ENCODE data around the gene IGDCC3. TPM values are rescaled to one million over a fixed set of nuclear protein-coding genes. Genes with fewer than 3 reads are reported as not detected.

The IGDCC3 gene
- not detected for total RNA-seq

GRCh38 chr15:65377976-65378366, at the start of gene IGDCC3:
IGDCC3 (minus strand) TSS chr15:65378002; CDS start chr15:65377788, 214 bp downstream.
- peaks cover 73% of the 10 kb centered on the region for H3K27me3 Mint-ChIP-seq
- no peak for DNase-seq
- POLR2A ChIA-PET, result no interaction called here
- H3K36me3 Mint-ChIP-seq (ENCODE audit: low read depth), result no peaks in the 10 kb centered on the region
- no peaks in the 10 kb centered on the region for H3K9me3 Mint-ChIP-seq
- CTCF ChIA-PET, result interaction anchor here (0.8 to 2.3 kb wide), 3 partner anchors 9 to 60 kb away, joined by 3 to 12 read pairs (median 4); no protein-coding TSS in a partner anchor
- H3K27ac Mint-ChIP-seq, result no peak within 1 kb of the TSS
- peak within 1 kb of the TSS; percentile 48 for H3K4me3 Mint-ChIP-seq
- peaks cover 13% of the 10 kb centered on the region for H3K4me1 Mint-ChIP-seq

- Mint-ChIP-seq H3K27ac (no peak overlapping the region), H3K36me3 (ENCODE audit: low read depth) (peaks cover 3% of the 10 kb centered on the region), H3K4me1 (peaks cover 12% of the 10 kb centered on the region), H3K9me3 (no peaks in the 10 kb centered on the region), H3K27me3 (peaks cover 43% of the 10 kb centered on the region), H3K4me3 (no peak overlapping the region)
- CTCF ChIA-PET, result no interaction called here
- no peak for DNase-seq
- POLR2A ChIA-PET, result no interaction called here
These were observed 48.5 kb upstream of the IGDCC3 start for GRCh38 chr15:65426216-65426853.

GRCh38 chr15:65424683-65425082, 46.9 kb upstream of the IGDCC3 start:
- ChIA-PET CTCF (no interaction called here), POLR2A (no interaction called here)
- Mint-ChIP-seq H3K4me3 (no peak overlapping the region), H3K4me1 (peaks cover 12% of the 10 kb centered on the region), H3K27ac (no peak overlapping the region), H3K27me3 (peaks cover 59% of the 10 kb centered on the region), H3K9me3 (no peaks in the 10 kb centered on the region), H3K36me3 (ENCODE audit: low read depth) (peaks cover 3% of the 10 kb centered on the region)
- DNase-seq, result no peak

- Mint-ChIP-seq H3K4me1 (peaks cover 12% of the 10 kb centered on the region), H3K36me3 (ENCODE audit: low read depth) (peaks cover 3% of the 10 kb centered on the region), H3K27ac (no peak overlapping the region), H3K4me3 (no peak overlapping the region), H3K9me3 (no peaks in the 10 kb centered on the region), H3K27me3 (peaks cover 62% of the 10 kb centered on the region)
- POLR2A ChIA-PET, result no interaction called here
- CTCF ChIA-PET, result no interaction called here
- no peak for DNase-seq
These were observed 46.3 kb upstream of the IGDCC3 start for GRCh38 chr15:65423976-65424679.

- Mint-ChIP-seq H3K27me3 (peaks cover 69% of the 10 kb centered on the region), H3K36me3 (ENCODE audit: low read depth) (peaks cover 3% of the 10 kb centered on the region), H3K27ac (no peak overlapping the region), H3K4me3 (peak overlapping the region; percentile 70), H3K9me3 (no peaks in the 10 kb centered on the region), H3K4me1 (peaks cover 12% of the 10 kb centered on the region)
- DNase-seq, result no peak
- CTCF ChIA-PET, result no interaction called here
- POLR2A ChIA-PET, result no interaction called here
These were observed 45.6 kb upstream of the IGDCC3 start for GRCh38 chr15:65423150-65423975.

GRCh38 chr15:65421360-65422215, 43.8 kb upstream of the IGDCC3 start:
- ChIA-PET CTCF (interaction anchor here (0.6 to 1.3 kb wide), 4 partner anchors 10 to 22 kb away, joined by 3 read pairs; no protein-coding TSS in a partner anchor), POLR2A (no interaction called here)
- Mint-ChIP-seq H3K27me3 (peaks cover 74% of the 10 kb centered on the region), H3K4me1 (peaks cover 12% of the 10 kb centered on the region), H3K9me3 (no peaks in the 10 kb centered on the region), H3K36me3 (ENCODE audit: low read depth) (peaks cover 3% of the 10 kb centered on the region), H3K27ac (peak overlapping the region; percentile 51), H3K4me3 (peak overlapping the region; percentile 66)
- no peak for DNase-seq

GRCh38 chr15:65420975-65421359, 43.2 kb upstream of the IGDCC3 start:
- no peak for DNase-seq
- H3K4me3 Mint-ChIP-seq, result no peak overlapping the region
- H3K27me3 Mint-ChIP-seq, result peaks cover 70% of the 10 kb centered on the region
- POLR2A ChIA-PET, result no interaction called here
- H3K9me3 Mint-ChIP-seq, result no peaks in the 10 kb centered on the region
- H3K27ac Mint-ChIP-seq, result no peak overlapping the region
- H3K4me1 Mint-ChIP-seq, result peaks cover 12% of the 10 kb centered on the region
- CTCF ChIA-PET, result interaction anchor here (1.0 to 1.3 kb wide), 3 partner anchors 11 to 22 kb away, joined by 3 read pairs; no protein-coding TSS in a partner anchor
- H3K36me3 Mint-ChIP-seq (ENCODE audit: low read depth), result peaks cover 3% of the 10 kb centered on the region

GRCh38 chr15:65418596-65418995, 40.8 kb upstream of the IGDCC3 start:
- H3K36me3 Mint-ChIP-seq (ENCODE audit: low read depth), result peaks cover 3% of the 10 kb centered on the region
- no peak for DNase-seq
- ChIA-PET CTCF (interaction anchor here (0.7 to 1.9 kb wide), 6 partner anchors 9 to 527 kb away, joined by 3 to 6 read pairs (median 3); no protein-coding TSS in a partner anchor), POLR2A (interaction anchor here (0.6 kb wide), 1 partner anchor 27 kb away, joined by 3 read pairs; no protein-coding TSS in a partner anchor)
- H3K9me3 Mint-ChIP-seq, result no peaks in the 10 kb centered on the region
- H3K4me1 Mint-ChIP-seq, result peaks cover 12% of the 10 kb centered on the region
- no peak overlapping the region for H3K4me3 Mint-ChIP-seq
- peaks cover 56% of the 10 kb centered on the region for H3K27me3 Mint-ChIP-seq
- H3K27ac Mint-ChIP-seq, result no peak overlapping the region

GRCh38 chr15:65416845-65417416, 39.1 kb upstream of the IGDCC3 start:
- Mint-ChIP-seq H3K36me3 (ENCODE audit: low read depth) (no peaks in the 10 kb centered on the region), H3K4me1 (peaks cover 3% of the 10 kb centered on the region), H3K4me3 (no peak overlapping the region), H3K9me3 (no peaks in the 10 kb centered on the region), H3K27ac (no peak overlapping the region), H3K27me3 (peaks cover 44% of the 10 kb centered on the region)
- no peak for DNase-seq
- CTCF ChIA-PET, result interaction anchor here (0.9 kb wide), 1 partner anchor 46 kb away, joined by 3 read pairs; no protein-coding TSS in a partner anchor
- POLR2A ChIA-PET, result no interaction called here

GRCh38 chr15:65414841-65415621, 37.2 kb upstream of the IGDCC3 start:
- ChIA-PET POLR2A (no interaction called here), CTCF (no interaction called here)
- H3K27ac Mint-ChIP-seq, result no peak overlapping the region
- H3K9me3 Mint-ChIP-seq, result no peaks in the 10 kb centered on the region
- no peak for DNase-seq
- no peak overlapping the region for H3K4me3 Mint-ChIP-seq
- no peaks in the 10 kb centered on the region for H3K36me3 Mint-ChIP-seq (ENCODE audit: low read depth)
- no peaks in the 10 kb centered on the region for H3K4me1 Mint-ChIP-seq
- H3K27me3 Mint-ChIP-seq, result peaks cover 34% of the 10 kb centered on the region

GRCh38 chr15:65413760-65414144, 36.0 kb upstream of the IGDCC3 start:
- POLR2A ChIA-PET, result no interaction called here
- H3K4me1 Mint-ChIP-seq, result peaks cover 3% of the 10 kb centered on the region
- H3K27me3 Mint-ChIP-seq, result peaks cover 25% of the 10 kb centered on the region
- no peak overlapping the region for H3K4me3 Mint-ChIP-seq
- H3K27ac Mint-ChIP-seq, result no peak overlapping the region
- CTCF ChIA-PET, result interaction anchor here (1.2 to 1.7 kb wide), 2 partner anchors 9 to 95 kb away, joined by 3 to 4 read pairs; no protein-coding TSS in a partner anchor
- no peak for DNase-seq
- no peaks in the 10 kb centered on the region for H3K36me3 Mint-ChIP-seq (ENCODE audit: low read depth)
- H3K9me3 Mint-ChIP-seq, result no peaks in the 10 kb centered on the region

Measured in activated CD4-positive, alpha-beta T cell treated with anti-CD3 and anti-CD28 coated beads, Interleukin-2, amount 10 ng/mL, durations not matched to agents 7 days and 5 days (primary cell).